IMR-90 (cell line): ENCODE measurements around the gene TUBD1. TPM values are rescaled to one million over a fixed set of nuclear protein-coding genes. Genes with fewer than 3 reads are reported as not detected.

Source experiments
- ATAC-seq: fragments of 200-7000 bp; cut with Tn5 transposase; 2 replicates; pipeline ENCODE4 v1.9.1; 2020; ENCODE audit warnings: low read depth, mild to moderate bottlenecking, moderate library complexity
- BruUV-seq: library from RNA; stranded (reverse); fragments of 400-500 nt; replicated peaks from 2 replicates; lab custom pipeline; 2021; lab: Mats Ljungman, UMichigan
- CTCF ChIA-PET: fragments of 300-600 bp; formaldehyde crosslinking; extraction: SDS; loops from one replicate; lab custom pipeline; 2021; ENCODE audit warnings: antibody characterized with exemption; lab: Yijun Ruan, JAX
- POLR2A ChIA-PET: fragments of 300-600 bp; sonication (Branson Sonifier 250); formaldehyde crosslinking; loops from one replicate; lab custom pipeline; 2022; ENCODE audit warnings: antibody characterized with exemption; ENCODE audit not compliant: unreplicated experiment; lab: Charles Lee
- DNase-seq: peaks from one replicate; pipeline ENCODE4 v3.0.0; 2013
- H2AFZ ChIP-seq: replicated peaks from 2 replicates; pipeline ENCODE3; 2013; ENCODE audit warnings: low read length, mild to moderate bottlenecking; ENCODE audit not compliant: poor library complexity
- H2AK5ac ChIP-seq: 2 replicates; pipeline ENCODE4 v1.6.1; 2013; ENCODE audit warnings: low read depth, low read length, inconsistent platforms
- H2AK9ac ChIP-seq: replicated peaks from 2 replicates; pipeline ENCODE3; 2013; ENCODE audit warnings: mild to moderate bottlenecking, low read depth, low read length, moderate library complexity; ENCODE audit not compliant: poor library complexity
- H2BK120ac ChIP-seq: 2 replicates; pipeline ENCODE4 v1.6.1; 2013; ENCODE audit warnings: low read depth, low read length, inconsistent platforms
- H2BK15ac ChIP-seq: 3 replicates; pipeline ENCODE4 v1.6.1; 2013; ENCODE audit warnings: low read depth, low read length, inconsistent platforms
- H2BK20ac ChIP-seq: 2 replicates; pipeline ENCODE4 v1.6.1; 2013; ENCODE audit warnings: low read depth, mild to moderate bottlenecking, inconsistent platforms, low read length, moderate library complexity
- H2BK5ac ChIP-seq: 2 replicates; pipeline ENCODE4 v1.6.1; 2013; ENCODE audit warnings: mild to moderate bottlenecking, low read depth, low read length, inconsistent platforms; ENCODE audit not compliant: poor library complexity, severe bottlenecking
- H3K14ac ChIP-seq: replicated peaks from 2 replicates; pipeline ENCODE4 v1.6.1; 2013; ENCODE audit warnings: low read depth, low read length, inconsistent platforms
- H3K18ac ChIP-seq: 2 replicates; pipeline ENCODE4 v1.6.1; 2013; ENCODE audit warnings: low read depth, low read length, control low read depth
- H3K23ac ChIP-seq: 2 replicates; pipeline ENCODE4 v1.6.1; 2013; ENCODE audit warnings: low read depth, low read length, inconsistent platforms
- H3K27ac ChIP-seq: 2 replicates; pipeline ENCODE4 v1.5.1; 2013; ENCODE audit warnings: mild to moderate bottlenecking, control low read depth, low read length; ENCODE audit not compliant: insufficient read depth
- H3K27me3 ChIP-seq: 2 replicates; pipeline ENCODE4 v1.6.1; 2013; ENCODE audit warnings: low read length; ENCODE audit not compliant: control insufficient read depth, insufficient read depth
- H3K36me3 ChIP-seq: 2 replicates; pipeline ENCODE4 v1.6.1; 2013; ENCODE audit warnings: low read length, mixed read lengths; ENCODE audit not compliant: control insufficient read depth, insufficient read depth
- H3K4ac ChIP-seq: 2 replicates; pipeline ENCODE4 v1.6.1; 2013; ENCODE audit warnings: low read depth, low read length, inconsistent platforms
- H3K4me1 ChIP-seq: 2 replicates; pipeline ENCODE4 v1.6.1; 2013; ENCODE audit warnings: low read length, mixed read lengths; ENCODE audit not compliant: control insufficient read depth, insufficient read depth
- H3K4me2 ChIP-seq: 2 replicates; pipeline ENCODE4 v1.6.1; 2013; ENCODE audit warnings: low read depth, mild to moderate bottlenecking, control low read depth, low read length, moderate library complexity
- H3K4me3 ChIP-seq: 2 replicates; pipeline ENCODE4 v1.5.1; 2013; ENCODE audit warnings: low read depth, mild to moderate bottlenecking, control low read depth, low read length, moderate library complexity; ENCODE audit not compliant: insufficient read depth
- H3K56ac ChIP-seq: 2 replicates; pipeline ENCODE4 v1.6.1; 2013; ENCODE audit warnings: low read length, inconsistent platforms; ENCODE audit not compliant: insufficient read depth; ENCODE audit errors: extremely low read depth
- H3K79me1 ChIP-seq, 2 experiments: 2 replicates each; pipeline ENCODE4 v1.6.1; 2013; ENCODE audit warnings: low read length in 2 of 2, inconsistent platforms in 1 of 2, low read depth in 1 of 2
- H3K9ac ChIP-seq: 2 replicates; pipeline ENCODE4 v1.6.1; 2013; ENCODE audit warnings: low read depth, low read length, control low read depth
- H3K9me1 ChIP-seq: 2 replicates; pipeline ENCODE4 v1.6.1; 2013; ENCODE audit warnings: low read length, inconsistent platforms; ENCODE audit not compliant: insufficient read depth
- H3K9me3 ChIP-seq: 2 replicates; pipeline ENCODE4 v1.6.1; 2013; ENCODE audit warnings: low read length; ENCODE audit not compliant: control insufficient read depth, insufficient read depth
- H4K20me1 ChIP-seq: 2 replicates; pipeline ENCODE4 v1.6.1; 2013; ENCODE audit warnings: low read length, inconsistent platforms; ENCODE audit not compliant: insufficient read depth
- H4K5ac ChIP-seq: 2 replicates; pipeline ENCODE4 v1.6.1; 2013; ENCODE audit warnings: mild to moderate bottlenecking, low read depth, low read length, control low read depth
- H4K8ac ChIP-seq, 2 experiments: 2 replicates each; pipeline ENCODE4 v1.6.1; 2013; ENCODE audit warnings: low read depth in 2 of 2, low read length in 2 of 2, control low read depth in 1 of 2, inconsistent platforms in 1 of 2
- H4K91ac ChIP-seq: 2 replicates; pipeline ENCODE4 v1.6.1; 2013; ENCODE audit warnings: low read depth, low read length, inconsistent platforms; ENCODE audit not compliant: insufficient read depth
- BHLHE40 ChIP-seq: fragments of 150-350 bp; IDR thresholded peaks from 2 replicates; pipeline ENCODE4 v1.6.1; 2016; ENCODE audit warnings: mild to moderate bottlenecking, low read depth, low read length
- CEBPB ChIP-seq: IDR thresholded peaks from 2 replicates; pipeline ENCODE4 v1.6.1; 2012; ENCODE audit warnings: low read depth, low read length, improper control_type of control experiment
- CHD1 ChIP-seq: IDR thresholded peaks from 2 replicates; pipeline ENCODE4 v1.6.1; 2012; ENCODE audit warnings: low read depth, low read length, improper control_type of control experiment
- CTCF ChIP-seq: conservative IDR thresholded peaks from 2 replicates; pipeline ENCODE4 v1.5.1; 2012; ENCODE audit warnings: mild to moderate bottlenecking, low read depth, low read length, improper control_type of control experiment
- FOS ChIP-seq: fragments of 150-350 bp; IDR thresholded peaks from 2 replicates; pipeline ENCODE4 v1.6.1; 2016; ENCODE audit warnings: low read depth, low read length
- MAZ ChIP-seq: IDR thresholded peaks from 2 replicates; pipeline ENCODE4 v1.6.1; 2012; ENCODE audit warnings: low read depth, mild to moderate bottlenecking, low read length, improper control_type of control experiment, moderate library complexity, borderline replicate concordance
- MXI1 ChIP-seq: IDR thresholded peaks from 2 replicates; pipeline ENCODE4 v1.6.1; 2012; ENCODE audit warnings: low read depth, mild to moderate bottlenecking, low read length, moderate library complexity, borderline replicate concordance
- NFE2L2 ChIP-seq: fragments of 150-350 bp; IDR thresholded peaks from 2 replicates; pipeline ENCODE4 v1.6.1; 2016; ENCODE audit warnings: low read depth, mild to moderate bottlenecking, low read length
- RAD21 ChIP-seq: IDR thresholded peaks from 2 replicates; pipeline ENCODE4 v1.6.1; 2012; ENCODE audit warnings: low read length, improper control_type of control experiment
- RFX5 ChIP-seq: IDR thresholded peaks from 2 replicates; pipeline ENCODE4 v1.8.0; 2012; ENCODE audit warnings: low read depth, mild to moderate bottlenecking, low read length, moderate library complexity
- SMC3 ChIP-seq: fragments of 150-350 bp; IDR thresholded peaks from 2 replicates; pipeline ENCODE4 v1.6.1; 2016; ENCODE audit warnings: low read depth, mild to moderate bottlenecking, antibody characterized with exemption, low read length, moderate library complexity
- USF2 ChIP-seq: fragments of 150-350 bp; IDR thresholded peaks from 2 replicates; pipeline ENCODE4 v1.6.1; 2017; ENCODE audit warnings: mild to moderate bottlenecking, antibody characterized with exemption, low read length, low read depth
- WGBS, 2 experiments: methylation state at CpG; one replicate each; pipeline versions ENCODE4 v1.1.5 to v1.1.7; 2013; ENCODE audit warnings: missing lambda C conversion rate in 2 of 2; ENCODE audit not compliant: insufficient read length in 1 of 2; ENCODE audit errors: extremely low coverage in 2 of 2; 5-methylcytosine and 5-hydroxymethylcytosine counted together
- dilution Hi-C: fragments of 300-500 bp; cut with HindIII; formaldehyde crosslinking; loops from one replicate; pipeline ENCODE4 v1.14.3; 2018; ENCODE audit warnings: low sequenced_read_pairs; ENCODE audit not compliant: unreplicated experiment
- in situ Hi-C: fragments of 300-500 bp; cut with MboI; formaldehyde crosslinking; loops from 3 replicates; pipeline ENCODE4 v1.14.3; 2019; ENCODE audit warnings: low sequenced_read_pairs, inconsistent platforms, mixed read lengths
- intact Hi-C: fragments of 100-400 bp; cut with micrococcal nuclease; formaldehyde crosslinking; loops from 2 replicates; pipeline ENCODE4 v1.10.0; 2022
- polyA plus RNA-seq, 3 experiments: library from polyadenylated mRNA; depleted of rRNA; stranded (reverse); fragments of >200 nt; gene quantifications; 2 replicates each; pipeline ENCODE4 v1.2.3, GENCODE V29; 2012; ENCODE audit warnings: low replicate concordance in 1 of 3
- total RNA-seq: library from RNA; depleted of rRNA; stranded (reverse); fragments of >200 nt; gene quantifications from 2 replicates; pipeline ENCODE4 v1.2.3, GENCODE V29; 2012

The TUBD1 gene
- total and polyA plus RNA-seq, 2 of the 4 experiments (the other 2 are of a cell fraction): 2.2 to 4.7 TPM

GRCh38 chr17:59858167-59858816 is 34.5 kb downstream of the TUBD1 start:
- Histone ChIP-seq H3K23ac (no peak overlapping the region), H2BK15ac (peak overlapping the region; percentile 55; the same call in 1 of the 3 replicates), H3K79me1 (peaks cover 0 to 31% of the 10 kb centered on the region in 2 experiments; a peak in 3 of 4 replicates), H2AK5ac (peak overlapping the region; percentile 40), H3K4ac (peak overlapping the region; percentile 56; the same call in 1 of the 2 replicates), H2BK5ac (no peak overlapping the region), H4K5ac (no peak overlapping the region), H2BK120ac (peak overlapping the region; percentile 81; the same call in 1 of the 2 replicates), H2AK9ac (no peak overlapping the region), H3K9ac (no peak overlapping the region), H3K9me3 (no peaks in the 10 kb centered on the region), H3K4me3 (no peak overlapping the region), H3K18ac (peak overlapping the region; percentile 31; the same call in 1 of the 2 replicates), H2BK20ac (peak overlapping the region; percentile 72), H3K27ac (peak overlapping the region; percentile 21; the same call in 1 of the 2 replicates), H3K36me3 (peaks cover 2% of the 10 kb centered on the region), H3K4me1 (peaks cover 7% of the 10 kb centered on the region; the same call in 1 of the 2 replicates), H2AFZ (no peak overlapping the region), H3K9me1 (peaks cover 11% of the 10 kb centered on the region), H3K56ac (no peak overlapping the region), H4K8ac (no peak overlapping the region), H3K27me3 (no peaks in the 10 kb centered on the region), H4K91ac (peak overlapping the region; percentile 33; the same call in 1 of the 2 replicates), H3K4me2 (no peak overlapping the region), H4K20me1 (no peaks in the 10 kb centered on the region), H3K14ac (0 out of 2 replicates have a peak overlapping the region, but pooled peaks have one; percentile 9)
- no CpG with 5 or more reads among the region's 5 CpGs for WGBS, 2 experiments
- in situ Hi-C loops (no loop called here), dilution Hi-C loops (no loop called here), intact Hi-C loops (loop anchor here (2.0 kb wide), 1 partner anchor 151 kb away; the partner anchor contains the start of genes PTRH2 and VMP1)
- peak; percentile 23 for DNase-seq
- POLR2A ChIA-PET: interaction anchor here (0.6 to 1.3 kb wide), 3 partner anchors 104 to 114 kb away, joined by 4 to 8 read pairs (median 4); no protein-coding TSS in a partner anchor
- CTCF ChIA-PET: interaction anchor here (1.7 kb wide), 1 partner anchor 111 kb away, joined by 5 read pairs; no protein-coding TSS in a partner anchor
- BruUV-seq: no TSS peak
- ATAC-seq: no peak
- no peak for TF ChIP-seq BHLHE40
- no peak for TF ChIP-seq MAZ
- no peak for TF ChIP-seq CTCF
- TF ChIP-seq MXI1: no peak
- no peak for TF ChIP-seq RFX5
- TF ChIP-seq SMC3: no peak
- TF ChIP-seq RAD21: no peak
- TF ChIP-seq NFE2L2: no peak
- TF ChIP-seq USF2: no peak
- TF ChIP-seq CHD1: no peak
- no peak for TF ChIP-seq CEBPB
- no peak for TF ChIP-seq FOS
